Neural cell (in vitro differentiated cells): Measurements from ENCODE around the gene MAD1L1. TPM values are rescaled to one million over a fixed set of nuclear protein-coding genes. Genes with fewer than 3 reads are reported as not detected.

Source experiments
- H2AFZ ChIP-seq: fragments of 200-600, 300-800 bp; sonication (generic), shearing (Covaris generic); 2 replicates; pipeline ENCODE4 v1.6.0; 2014; ENCODE audit warnings: low read depth, mild to moderate bottlenecking, antibody characterized with exemption, low read length, moderate library complexity
- H3F3A ChIP-seq: fragments of 200-600 bp; shearing (Covaris generic); 2 replicates; pipeline ENCODE4 v1.6.1; 2016; ENCODE audit warnings: mild to moderate bottlenecking, moderate library complexity, mixed read lengths, antibody characterized with exemption, low read length; ENCODE audit not compliant: insufficient read depth, poor library complexity, severe bottlenecking
- H3K27ac ChIP-seq: fragments of 200-600, 300-800 bp; sonication (generic), shearing (Covaris generic); 2 replicates; pipeline ENCODE4 v1.5.1; 2014; ENCODE audit warnings: mild to moderate bottlenecking, low read length, moderate library complexity
- H3K27me3 ChIP-seq: fragments of 300-800, 200-600 bp; sonication (generic), shearing (Covaris generic); 2 replicates; pipeline ENCODE4 v1.6.0; 2014; ENCODE audit warnings: mild to moderate bottlenecking, low read depth, low read length, moderate library complexity; ENCODE audit not compliant: insufficient read depth
- H3K36me3 ChIP-seq: fragments of 300-800, 200-600 bp; sonication (generic), shearing (Covaris generic); 2 replicates; pipeline ENCODE4 v1.5.1; 2014; ENCODE audit warnings: mild to moderate bottlenecking, antibody characterized with exemption, low read length, moderate library complexity; ENCODE audit not compliant: insufficient read depth
- H3K4me2 ChIP-seq: fragments of 300-800, 200-600 bp; sonication (generic), shearing (Covaris generic); 2 replicates; pipeline ENCODE4 v1.6.0; 2014; ENCODE audit warnings: mild to moderate bottlenecking, low read length
- H3K4me3 ChIP-seq: fragments of 300-800, 200-600 bp; sonication (generic), shearing (Covaris generic); 2 replicates; pipeline ENCODE4 v1.5.1; 2014; ENCODE audit warnings: mild to moderate bottlenecking, low read length, moderate library complexity
- H3K79me2 ChIP-seq: fragments of 200-600 bp; shearing (Covaris generic); replicated peaks from 2 replicates; pipeline ENCODE4 v1.6.0; 2014; ENCODE audit warnings: mild to moderate bottlenecking, low read length, moderate library complexity; ENCODE audit not compliant: insufficient read depth
- H3K9ac ChIP-seq: fragments of 300-800, 200-600 bp; sonication (generic), shearing (Covaris generic); 2 replicates; pipeline ENCODE4 v1.6.1; 2016; ENCODE audit warnings: mild to moderate bottlenecking, low read length, mixed read lengths
- H3K9me2 ChIP-seq: fragments of 200-600 bp; shearing (Covaris generic); 2 replicates; pipeline ENCODE4 v1.6.1; 2016; ENCODE audit warnings: mild to moderate bottlenecking, low read length, mixed read lengths; ENCODE audit not compliant: insufficient read depth
- H3K9me3 ChIP-seq: fragments of 200-600, 300-800 bp; sonication (generic), shearing (Covaris generic); 2 replicates; pipeline ENCODE4 v1.6.1; 2016; ENCODE audit warnings: mild to moderate bottlenecking, mixed run types, low read length, moderate library complexity, mixed read lengths
- H4K20me1 ChIP-seq: fragments of 200-600 bp; shearing (Covaris generic); 2 replicates; pipeline ENCODE4 v1.6.1; 2016; ENCODE audit warnings: mild to moderate bottlenecking, mixed run types; ENCODE audit not compliant: insufficient read depth
- CTCF ChIP-seq: fragments of 450-650 bp; IDR thresholded peaks from 2 replicates; pipeline ENCODE4 v1.5.1; 2014; ENCODE audit warnings: antibody characterized with exemption, mild to moderate bottlenecking, moderate library complexity; ENCODE audit not compliant: poor library complexity, severe bottlenecking
- EP300 ChIP-seq: fragments of 450-650 bp; conservative IDR thresholded peaks from 2 replicates; pipeline ENCODE4 v1.6.1; 2014; ENCODE audit warnings: antibody characterized with exemption, mild to moderate bottlenecking, moderate library complexity; ENCODE audit not compliant: poor library complexity, severe bottlenecking
- MXI1 ChIP-seq: fragments of 450-650 bp; conservative IDR thresholded peaks from 2 replicates; pipeline ENCODE4 v1.6.1; 2014; ENCODE audit warnings: antibody characterized with exemption, mild to moderate bottlenecking; ENCODE audit not compliant: poor library complexity, severe bottlenecking
- POLR2AphosphoS5 ChIP-seq: IDR thresholded peaks from 2 replicates; pipeline ENCODE4 v1.6.1; 2012
- RAD21 ChIP-seq: fragments of 450-650 bp; conservative IDR thresholded peaks from 2 replicates; pipeline ENCODE4 v1.6.1; 2014; ENCODE audit warnings: antibody characterized with exemption, mild to moderate bottlenecking, moderate library complexity
- REST ChIP-seq: IDR thresholded peaks from 2 replicates; pipeline ENCODE4 v1.6.1; 2012; ENCODE audit warnings: borderline replicate concordance
- TAF1 ChIP-seq: IDR thresholded peaks from 2 replicates; pipeline ENCODE4 v1.6.1; 2012; ENCODE audit warnings: low read depth
- polyA plus RNA-seq: library from polyadenylated mRNA; depleted of rRNA; stranded (reverse); fragments of >200 nt; gene quantifications from 2 replicates; pipeline ENCODE4 v1.2.3, GENCODE V29; 2014

Gene MAD1L1
- polyA plus RNA-seq, 1 donor from 2014 or later: 31.4 TPM

- no peak overlapping the region for H3K27ac ChIP-seq
- no peaks in the 10 kb centered on the region for H3K27me3 ChIP-seq
- H2AFZ ChIP-seq: no peak overlapping the region
- no peaks in the 10 kb centered on the region for H3K36me3 ChIP-seq
- H3F3A ChIP-seq: no peaks in the 10 kb centered on the region
- no peak overlapping the region for H3K4me2 ChIP-seq
- no peak overlapping the region for H3K9ac ChIP-seq
- no peaks in the 10 kb centered on the region for H3K9me3 ChIP-seq
- no peaks in the 10 kb centered on the region for H3K79me2 ChIP-seq
- no peaks in the 10 kb centered on the region for H4K20me1 ChIP-seq
- TF ChIP-seq REST (no peak), EP300 (no peak)
- H3K9me2 ChIP-seq: no peaks in the 10 kb centered on the region
- H3K4me3 ChIP-seq: no peak overlapping the region
These were observed 141.9 kb downstream of the MAD1L1 start for GRCh38 chr7:2090526-2091520.

GRCh38 chr7:2088801-2089200 lies 143.9 kb downstream of the MAD1L1 start:
- Histone ChIP-seq H3K27me3 (no peaks in the 10 kb centered on the region), H3K9ac (no peak overlapping the region), H3K4me2 (no peak overlapping the region), H3K36me3 (no peaks in the 10 kb centered on the region), H3K4me3 (no peak overlapping the region), H3K9me2 (no peaks in the 10 kb centered on the region), H3K79me2 (no peaks in the 10 kb centered on the region), H3F3A (no peaks in the 10 kb centered on the region), H3K9me3 (no peaks in the 10 kb centered on the region), H3K27ac (no peak overlapping the region), H2AFZ (no peak overlapping the region), H4K20me1 (no peaks in the 10 kb centered on the region)
- TF ChIP-seq EP300 (no peak), TAF1 (no peak), CTCF (no peak), MXI1 (no peak), POLR2AphosphoS5 (no peak), REST (no peak), RAD21 (no peak)
